Adrenal gland (tissue), 5 donors: ENCODE results near the gene CFHR3.
"Not testable (repeated sequence)": the region's sequence is repeated elsewhere in the genome, so short reads cannot be mapped to it uniquely, and the experiment has no call there.

Source experiments
- POLR2A ChIP-seq, 2 donors: fragments of 450-650 bp; IDR thresholded peaks; one replicate each; pipeline ENCODE4 v1.6.1; 2017; ENCODE audit warnings: antibody characterized with exemption in 2 of 2, mild to moderate bottlenecking in 2 of 2, moderate library complexity in 1 of 2
- TF ChIP-seq, protein P1 (sequence below), 6 experiments: fragments of 450-650 bp in 4 of 6; fragments of 200-600 bp in 2 of 6; sonication (generic) in 1 of 6; IDR thresholded peaks; 1 replicate in 5 of 6; 2 replicates in 1 of 6; pipeline versions ENCODE4 v1.5.1 to v1.8.0; 2016 to 2021; ENCODE audit warnings: antibody characterized with exemption in 6 of 6, mild to moderate bottlenecking in 2 of 6, moderate library complexity in 1 of 6
- donor health status: DM: no; HTN: no; CAD: no.

GRCh38 chr1:196819531-196819930 lies 44.9 kb downstream of the CFHR3 start, which contains the start of gene CFHR1:
- TF ChIP-seq, protein P1, sequence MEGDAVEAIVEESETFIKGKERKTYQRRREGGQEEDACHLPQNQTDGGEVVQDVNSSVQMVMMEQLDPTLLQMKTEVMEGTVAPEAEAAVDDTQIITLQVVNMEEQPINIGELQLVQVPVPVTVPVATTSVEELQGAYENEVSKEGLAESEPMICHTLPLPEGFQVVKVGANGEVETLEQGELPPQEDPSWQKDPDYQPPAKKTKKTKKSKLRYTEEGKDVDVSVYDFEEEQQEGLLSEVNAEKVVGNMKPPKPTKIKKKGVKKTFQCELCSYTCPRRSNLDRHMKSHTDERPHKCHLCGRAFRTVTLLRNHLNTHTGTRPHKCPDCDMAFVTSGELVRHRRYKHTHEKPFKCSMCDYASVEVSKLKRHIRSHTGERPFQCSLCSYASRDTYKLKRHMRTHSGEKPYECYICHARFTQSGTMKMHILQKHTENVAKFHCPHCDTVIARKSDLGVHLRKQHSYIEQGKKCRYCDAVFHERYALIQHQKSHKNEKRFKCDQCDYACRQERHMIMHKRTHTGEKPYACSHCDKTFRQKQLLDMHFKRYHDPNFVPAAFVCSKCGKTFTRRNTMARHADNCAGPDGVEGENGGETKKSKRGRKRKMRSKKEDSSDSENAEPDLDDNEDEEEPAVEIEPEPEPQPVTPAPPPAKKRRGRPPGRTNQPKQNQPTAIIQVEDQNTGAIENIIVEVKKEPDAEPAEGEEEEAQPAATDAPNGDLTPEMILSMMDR (IDR thresholded peaks at IDR 0.05): not testable (repeated sequence)
- TF ChIP-seq POLR2A (IDR thresholded peaks at IDR 0.05): not testable (repeated sequence)
